Panc1 (cell line): ENCODE results near the gene NUDT15. TPM values are rescaled to one million over a fixed set of nuclear protein-coding genes. Genes with fewer than 3 reads are reported as not detected.
A peak's percentile ranks its signal among the peaks of the same experiment; 100 is the strongest.

Source experiments
- ATAC-seq: fragments of 200-7000 bp; cut with Tn5 transposase; 2 replicates; pipeline ENCODE4 v1.9.1; 2020; ENCODE audit warnings: mild to moderate bottlenecking, moderate library complexity
- Bru-seq: library from RNA; stranded (reverse); fragments of 400-500 nt; gene quantifications from one replicate; lab custom pipeline; 2021; lab: Mats Ljungman, UMichigan
- BruChase-seq, 2 experiments: library from RNA; stranded (reverse); fragments of 400-500 nt; gene quantifications; one replicate each; lab custom pipeline; 2021; lab: Mats Ljungman, UMichigan
- BruUV-seq: library from RNA; stranded (reverse); fragments of 400-500 nt; replicated peaks from 2 replicates; lab custom pipeline; 2021; lab: Mats Ljungman, UMichigan
- CTCF ChIA-PET: fragments of 300-600 bp; sonication (Branson Sonifier 250); formaldehyde crosslinking; loops from one replicate; lab custom pipeline; 2022; ENCODE audit warnings: antibody characterized with exemption; lab: Charles Lee
- POLR2A ChIA-PET: fragments of 300-600 bp; sonication (Branson Sonifier 250); formaldehyde crosslinking; loops from one replicate; lab custom pipeline; 2022; ENCODE audit warnings: antibody characterized with exemption; lab: Charles Lee
- DNase-seq: peaks from one replicate; pipeline ENCODE4 v3.0.0-alpha.2; 2010; ENCODE audit warnings: low read depth, low spot score
- H3K27ac ChIP-seq: 2 replicates; pipeline ENCODE4 v1.5.1; 2011; ENCODE audit warnings: mild to moderate bottlenecking, low read length, inconsistent platforms
- H3K27me3 ChIP-seq: fragments of 200-500 bp; sonication (Bioruptor generic); 2 replicates; pipeline ENCODE4 v1.6.0; 2014; ENCODE audit warnings: low read length, inconsistent platforms; ENCODE audit not compliant: control insufficient read depth, insufficient read depth
- H3K36me3 ChIP-seq: fragments of 200-500 bp; sonication (Bioruptor generic); 2 replicates; pipeline ENCODE4 v1.5.1; 2014; ENCODE audit warnings: inconsistent platforms, mild to moderate bottlenecking, low read length, moderate library complexity; ENCODE audit not compliant: control insufficient read depth, insufficient read depth
- H3K4me1 ChIP-seq: 2 replicates; pipeline ENCODE4 v1.5.1; 2011; ENCODE audit warnings: inconsistent platforms, mild to moderate bottlenecking, low read length, moderate library complexity; ENCODE audit not compliant: control insufficient read depth, insufficient read depth
- H3K4me3 ChIP-seq, 2 experiments: 2 replicates each; pipeline ENCODE4 v1.5.1; 2011 to 2012; ENCODE audit warnings: low read depth in 2 of 2, low read length in 2 of 2, mild to moderate bottlenecking in 2 of 2, inconsistent platforms in 1 of 2, moderate library complexity in 1 of 2
- H3K9me3 ChIP-seq: fragments of 200-500 bp; sonication (Bioruptor generic); 2 replicates; pipeline ENCODE4 v1.5.1; 2014; ENCODE audit warnings: low read depth, mild to moderate bottlenecking, inconsistent platforms, low read length, moderate library complexity; ENCODE audit not compliant: control insufficient read depth, insufficient read depth
- CTCF ChIP-seq: fragments of 450-650 bp; IDR thresholded peaks from 2 replicates; pipeline ENCODE4 v1.5.1; 2017; ENCODE audit warnings: mild to moderate bottlenecking
- POLR2AphosphoS5 ChIP-seq: IDR thresholded peaks from 2 replicates; pipeline ENCODE4 v1.6.1; 2012; ENCODE audit warnings: mild to moderate bottlenecking, low read depth, low read length, moderate library complexity
- SIN3A ChIP-seq: IDR thresholded peaks from 2 replicates; pipeline ENCODE4 v1.6.1; 2012; ENCODE audit warnings: low read depth, mild to moderate bottlenecking, low read length, moderate library complexity, borderline replicate concordance; ENCODE audit not compliant: insufficient read depth
- TCF7L2 ChIP-seq: IDR thresholded peaks from 2 replicates; pipeline ENCODE4 v1.6.1; 2011; ENCODE audit warnings: mild to moderate bottlenecking, low read depth, low read length, inconsistent platforms
- in situ Hi-C: cut with HindIII; loops from 2 replicates; pipeline ENCODE4 v1.10.0; 2016; ENCODE audit warnings: low sequenced_read_pairs, low pct_unique_long_range_greater_than_20kb
- intact Hi-C: fragments of 100-400 bp; cut with micrococcal nuclease; formaldehyde crosslinking; loops from one replicate; pipeline ENCODE4 v1.10.0; 2022; ENCODE audit not compliant: unreplicated experiment
- long read RNA-seq: library from polyadenylated mRNA; unstranded; transcript quantifications from one replicate; pipeline ENCODE4 v2.0.0, GENCODE V29; 2021; ENCODE audit not compliant: unreplicated experiment
- polyA plus RNA-seq: library from polyadenylated mRNA; unstranded; fragments of >200 nt; gene quantifications from one replicate; pipeline ENCODE4 v1.2.1, GENCODE V29; 2012; ENCODE audit warnings: missing spikeins; ENCODE audit not compliant: insufficient read length
- total RNA-seq: library from RNA; stranded (reverse); gene quantifications from one replicate; pipeline ENCODE4 v1.2.1, GENCODE V29; 2021; ENCODE audit not compliant: unreplicated experiment
- TF ChIP-seq, protein P1 (sequence below), 2 experiments: IDR thresholded peaks; 2 replicates each; pipeline ENCODE4 v1.6.1; 2011 to 2012; ENCODE audit warnings: low read depth in 2 of 2, control low read depth in 1 of 2, low read length in 1 of 2, mild to moderate bottlenecking in 1 of 2, moderate library complexity in 1 of 2; ENCODE audit not compliant: insufficient read depth in 1 of 2

NUDT15 gene
- 18.9 TPM for total RNA-seq
- polyA plus RNA-seq, result 6.8 TPM
- percentile 77 among the genes with signal in this experiment for Bru-seq, nascent RNA
- percentile 84 among the genes with signal in this experiment for BruChase-seq, experiment 1, labeled RNA remaining after a 2-hour chase
- BruChase-seq, experiment 2, labeled RNA remaining after a 6-hour chase, result percentile 94 among the genes with signal in this experiment
- long read RNA-seq, transcript NUDT15-201 (3 exons, 2,098 nt), result major isoform, 33 of 40 reads
- long read RNA-seq, partial matches to known transcripts, result 2 of 40 reads
- long read RNA-seq, other reads (novel, unspliced or antisense), result 5 of 40 reads

DNA sequence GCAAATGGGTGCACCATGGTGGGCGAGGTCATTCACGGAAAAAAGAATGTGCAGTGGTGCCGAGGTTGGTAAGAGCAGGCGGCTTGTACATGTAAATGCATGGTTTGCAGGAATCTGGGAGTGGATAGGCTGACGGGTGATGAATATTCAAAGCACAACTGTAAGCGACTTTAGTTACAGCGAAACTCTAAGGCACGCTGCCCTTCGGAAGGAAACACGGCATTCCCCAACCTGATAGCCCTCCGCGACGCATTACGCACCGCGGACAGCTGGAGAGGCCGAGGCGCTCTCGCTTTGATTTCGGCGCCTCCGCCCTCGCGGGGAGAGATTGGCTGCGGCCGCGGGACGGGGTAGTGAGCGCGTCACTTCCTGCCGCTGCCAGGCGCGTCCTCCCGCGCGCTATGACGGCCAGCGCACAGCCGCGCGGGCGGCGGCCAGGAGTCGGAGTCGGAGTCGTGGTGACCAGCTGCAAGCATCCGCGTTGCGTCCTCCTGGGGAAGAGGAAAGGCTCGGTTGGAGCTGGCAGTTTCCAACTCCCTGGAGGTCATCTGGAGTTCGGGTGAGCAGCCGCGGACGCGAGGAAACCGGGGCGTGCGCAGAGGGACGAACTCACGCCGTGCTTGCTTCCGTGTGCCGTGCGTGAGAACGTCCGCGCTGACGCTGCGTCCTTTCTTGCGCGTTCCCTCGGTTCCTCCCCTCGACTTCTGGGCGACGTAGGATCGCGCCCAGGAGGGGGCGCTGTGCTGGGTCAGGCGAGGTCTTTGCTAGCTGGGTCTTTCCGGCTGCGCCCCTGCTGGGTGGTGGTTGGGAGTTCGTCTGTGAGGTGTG lies at the start of gene NUDT15:
Gene NUDT15, plus strand, starts transcription at position 381 of the 828 bp plus-strand sequence. Its CDS starts 21 bp downstream, at position 402.
- TF ChIP-seq CTCF (peak; percentile 92), POLR2AphosphoS5 (peak; percentile 95), TCF7L2 (peak; percentile 91), SIN3A (peak; percentile 95)
- TF ChIP-seq, protein P1, sequence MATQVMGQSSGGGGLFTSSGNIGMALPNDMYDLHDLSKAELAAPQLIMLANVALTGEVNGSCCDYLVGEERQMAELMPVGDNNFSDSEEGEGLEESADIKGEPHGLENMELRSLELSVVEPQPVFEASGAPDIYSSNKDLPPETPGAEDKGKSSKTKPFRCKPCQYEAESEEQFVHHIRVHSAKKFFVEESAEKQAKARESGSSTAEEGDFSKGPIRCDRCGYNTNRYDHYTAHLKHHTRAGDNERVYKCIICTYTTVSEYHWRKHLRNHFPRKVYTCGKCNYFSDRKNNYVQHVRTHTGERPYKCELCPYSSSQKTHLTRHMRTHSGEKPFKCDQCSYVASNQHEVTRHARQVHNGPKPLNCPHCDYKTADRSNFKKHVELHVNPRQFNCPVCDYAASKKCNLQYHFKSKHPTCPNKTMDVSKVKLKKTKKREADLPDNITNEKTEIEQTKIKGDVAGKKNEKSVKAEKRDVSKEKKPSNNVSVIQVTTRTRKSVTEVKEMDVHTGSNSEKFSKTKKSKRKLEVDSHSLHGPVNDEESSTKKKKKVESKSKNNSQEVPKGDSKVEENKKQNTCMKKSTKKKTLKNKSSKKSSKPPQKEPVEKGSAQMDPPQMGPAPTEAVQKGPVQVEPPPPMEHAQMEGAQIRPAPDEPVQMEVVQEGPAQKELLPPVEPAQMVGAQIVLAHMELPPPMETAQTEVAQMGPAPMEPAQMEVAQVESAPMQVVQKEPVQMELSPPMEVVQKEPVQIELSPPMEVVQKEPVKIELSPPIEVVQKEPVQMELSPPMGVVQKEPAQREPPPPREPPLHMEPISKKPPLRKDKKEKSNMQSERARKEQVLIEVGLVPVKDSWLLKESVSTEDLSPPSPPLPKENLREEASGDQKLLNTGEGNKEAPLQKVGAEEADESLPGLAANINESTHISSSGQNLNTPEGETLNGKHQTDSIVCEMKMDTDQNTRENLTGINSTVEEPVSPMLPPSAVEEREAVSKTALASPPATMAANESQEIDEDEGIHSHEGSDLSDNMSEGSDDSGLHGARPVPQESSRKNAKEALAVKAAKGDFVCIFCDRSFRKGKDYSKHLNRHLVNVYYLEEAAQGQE (IDR thresholded peaks at IDR 0.05; ENCODE audit: insufficient read depth in 1 of 2, low read depth in 2 of 2, low read length in 1 of 2), result no peak
- ChIA-PET POLR2A (interaction anchor here (0.6 kb wide), 1 partner anchor 119 kb away, joined by 3 read pairs; no protein-coding TSS in a partner anchor), CTCF (interaction anchor here (0.6 kb wide), 1 partner anchor 58 kb away, joined by 3 read pairs; no protein-coding TSS in a partner anchor)
- intact Hi-C loops (no loop called here), in situ Hi-C loops (no loop called here)
- Histone ChIP-seq H3K9me3 (0 out of 2 replicates have a peak, but pooled peaks cover 3% of the 10 kb centered on the region), H3K27me3 (no peaks in the 10 kb centered on the region), H3K36me3 (no peaks in the 10 kb centered on the region; the same call in 1 of the 2 replicates), H3K27ac (peak within 1 kb of the TSS; percentile 89), H3K4me1 (peaks cover 8% of the 10 kb centered on the region; the same call in 1 of the 2 replicates), H3K4me3 (peak within 1 kb of the TSS; percentile 71 to 79)
- peak; percentile 99 for ATAC-seq
- peak; percentile 78 for DNase-seq
- no TSS peak for BruUV-seq

DNA sequence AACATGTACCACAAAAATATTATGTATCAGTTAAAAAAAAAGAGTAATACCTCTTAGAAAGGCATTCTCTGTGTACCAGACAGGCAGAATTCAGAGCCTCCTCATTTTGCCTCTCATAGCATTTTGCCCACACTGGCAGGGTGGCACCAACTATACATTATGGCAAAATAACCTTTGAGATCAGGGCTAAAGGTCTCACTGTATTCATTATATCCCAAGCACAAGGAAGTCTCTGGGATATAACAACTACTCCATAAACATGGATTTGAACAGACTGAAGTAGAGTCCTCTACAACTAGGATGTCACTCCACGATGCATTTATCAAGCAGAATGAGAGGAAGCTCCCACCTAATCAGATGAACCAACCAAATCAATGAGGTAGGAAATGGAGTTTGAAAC lies 47.1 kb upstream of the NUDT15 start:
- Histone ChIP-seq H3K27ac (no peak overlapping the region), H3K27me3 (no peaks in the 10 kb centered on the region), H3K9me3 (no peaks in the 10 kb centered on the region), H3K4me1 (no peaks in the 10 kb centered on the region), H3K4me3 (no peak overlapping the region), H3K36me3 (peaks cover 3% of the 10 kb centered on the region)
- ATAC-seq, result no peak
- in situ Hi-C loops, result no loop called here
- no peak for DNase-seq
- ChIA-PET CTCF (no interaction called here), POLR2A (no interaction called here)
- no TSS peak for BruUV-seq
- TF ChIP-seq TCF7L2 (no peak), SIN3A (no peak), POLR2AphosphoS5 (no peak), CTCF (no peak)
- TF ChIP-seq, protein P1 (IDR thresholded peaks at IDR 0.05; ENCODE audit: insufficient read depth in 1 of 2, low read depth in 2 of 2, low read length in 1 of 2), result no peak
- intact Hi-C loops, result no loop called here
